HepG2 (cell line): ENCODE measurements around the gene ASTN1. TPM values are rescaled to one million over a fixed set of nuclear protein-coding genes. Genes with fewer than 3 reads are reported as not detected.

Source experiments
- ATAC-seq: fragments of 200-7000 bp; cut with Tn5 transposase; 3 replicates; pipeline ENCODE4 v1.9.1; 2020; ENCODE audit warnings: mild to moderate bottlenecking, moderate library complexity
- BruUV-seq: library from RNA; stranded (reverse); fragments of 400-500 nt; replicated peaks from 2 replicates; lab custom pipeline; 2021; lab: Mats Ljungman, UMichigan
- CTCF ChIA-PET: fragments of 300-600 bp; formaldehyde crosslinking; extraction: SDS; loops from one replicate; lab custom pipeline; 2021; ENCODE audit warnings: low total read pairs, inconsistent platforms, low intra/inter-chr PET ratio; lab: Yijun Ruan, JAX
- POLR2A ChIA-PET: fragments of 350-600 bp; sonication (Branson Sonifier 250); formaldehyde crosslinking; loops from one replicate; lab custom pipeline; 2020; ENCODE audit warnings: antibody characterized with exemption, inconsistent platforms; lab: Yijun Ruan, JAX
- DNase-seq: peaks from one replicate; pipeline ENCODE4 v3.0.0-alpha.2; 2015; ENCODE audit warnings: low spot score
- FAIRE-seq: peaks from 3 replicates; lab custom pipeline; 2011; peaks lifted over from hg19 to GRCh38; lab: Jason Lieb, UNC
- H2AFZ ChIP-seq: one replicate; pipeline ENCODE4 v1.6.1; 2011; ENCODE audit warnings: low read length, inconsistent platforms
- H3K27ac ChIP-seq: fragments of 300-600 bp; 3 replicates; pipeline ENCODE4 v1.8.0; 2011; ENCODE audit warnings: mixed run types, mild to moderate bottlenecking, mixed read lengths, low read length, inconsistent platforms; ENCODE audit not compliant: insufficient read depth; ENCODE audit errors: extremely low read length
- H3K27me3 ChIP-seq, 2 experiments: fragments of 200-600 bp in 1 of 2; 2 replicates in 1 of 2; 3 replicates in 1 of 2; pipeline versions ENCODE4 v1.6.0 to v1.8.0; 2011; ENCODE audit warnings: low read length in 2 of 2, mild to moderate bottlenecking in 2 of 2, moderate library complexity in 2 of 2, inconsistent platforms in 1 of 2; ENCODE audit not compliant: insufficient read depth in 2 of 2, control insufficient read depth in 1 of 2
- H3K36me3 ChIP-seq, 2 experiments: fragments of 200-600 bp in 1 of 2; replicated peaks in 1 of 2; 2 replicates in 1 of 2; 3 replicates in 1 of 2; pipeline versions ENCODE4 v1.5.1 to v1.8.0; 2011; ENCODE audit warnings: low read length in 2 of 2, inconsistent platforms in 1 of 2; ENCODE audit not compliant: insufficient read depth in 2 of 2, control insufficient read depth in 1 of 2
- H3K4me1 ChIP-seq: 2 replicates; pipeline ENCODE4 v1.5.1; 2012; ENCODE audit warnings: low read length, inconsistent platforms; ENCODE audit not compliant: insufficient read depth
- H3K4me2 ChIP-seq: 2 replicates; pipeline ENCODE4 v1.6.0; 2011; ENCODE audit warnings: low read depth, low read length, inconsistent platforms
- H3K4me3 ChIP-seq, 3 experiments: fragments of 200-600 bp in 1 of 3; sonication (generic), shearing (Covaris generic) in 1 of 3; replicated peaks in 1 of 3; 2 replicates each; pipeline ENCODE4 v1.5.1; 2011 to 2016; ENCODE audit warnings: low read length in 3 of 3, inconsistent platforms in 2 of 3, low read depth in 2 of 3, mild to moderate bottlenecking in 2 of 3, control low read depth in 1 of 3, mixed read lengths in 1 of 3; ENCODE audit not compliant: insufficient read depth in 1 of 3
- H3K79me2 ChIP-seq: one replicate; pipeline ENCODE4 v1.6.1; 2011; ENCODE audit warnings: low read length, inconsistent platforms; ENCODE audit not compliant: insufficient read depth
- H3K9ac ChIP-seq: 2 replicates; pipeline ENCODE4 v1.6.0; 2011; ENCODE audit warnings: mild to moderate bottlenecking, low read depth, low read length, inconsistent platforms; ENCODE audit not compliant: insufficient read depth
- H3K9me3 ChIP-seq: 2 replicates; pipeline ENCODE4 v1.5.1; 2012; ENCODE audit warnings: mild to moderate bottlenecking, low read length
- H4K20me1 ChIP-seq: 2 replicates; pipeline ENCODE4 v1.6.0; 2011; ENCODE audit warnings: inconsistent platforms, mild to moderate bottlenecking, low read length, moderate library complexity; ENCODE audit not compliant: insufficient read depth
- ARNT ChIP-seq: fragments of 450-650 bp; IDR thresholded peaks from 2 replicates; pipeline ENCODE4 v1.6.1; 2017
- GTF3A ChIP-seq: sonication (generic); formaldehyde crosslinking; conservative IDR thresholded peaks from 2 replicates; pipeline ENCODE4 v1.4.0; 2020; ENCODE audit warnings: mild to moderate bottlenecking, missing genetic modification reagents
- MEIS2 ChIP-seq: sonication (generic); formaldehyde crosslinking; IDR thresholded peaks from 2 replicates; pipeline ENCODE4 v1.9.0; 2021; ENCODE audit warnings: mild to moderate bottlenecking, missing genetic modification reagents
- REST ChIP-seq, 2 experiments: IDR thresholded peaks; 2 replicates each; pipeline ENCODE4 v1.6.1; 2011 to 2012; ENCODE audit warnings: low read length in 2 of 2, borderline replicate concordance in 1 of 2, low read depth in 1 of 2, mild to moderate bottlenecking in 1 of 2, moderate library complexity in 1 of 2
- ZEB1 ChIP-seq: IDR thresholded peaks from 2 replicates; pipeline ENCODE4 v1.6.1; 2012; ENCODE audit warnings: mild to moderate bottlenecking, low read depth, inconsistent platforms; ENCODE audit not compliant: insufficient replicate concordance
- WGBS: methylation state at CpG from one replicate; pipeline ENCODE4 v1.1.6; 2017; ENCODE audit warnings: low lambda C conversion rate; 5-methylcytosine and 5-hydroxymethylcytosine counted together
- in situ Hi-C: cut with HindIII; loops from 2 replicates; pipeline ENCODE4 v1.10.0; 2017; ENCODE audit warnings: low pct_unique_long_range_greater_than_20kb; ENCODE audit not compliant: extremely low pct_ligation_motif_present
- intact Hi-C: fragments of 100-400 bp; cut with micrococcal nuclease; formaldehyde crosslinking; loops from one replicate; pipeline ENCODE4 v1.10.0; 2022; ENCODE audit not compliant: unreplicated experiment
- polyA plus RNA-seq, 8 experiments: library from polyadenylated mRNA; depleted of rRNA in 3 of 8; stranded (reverse) in 7 of 8; unstranded in 1 of 8; fragments of >200 nt; fragmentation: Illumina TruSeq in 4 of 8; extraction: Trizol in 4 of 8; gene quantifications; 2 replicates each; pipeline versions ENCODE4 v1.2.1 to v1.2.3, GENCODE V29; 2011 to 2016; ENCODE audit warnings: low read depth in 4 of 8, missing spikeins in 1 of 8, mixed read lengths in 1 of 8; ENCODE audit not compliant: insufficient read depth in 1 of 8
- total RNA-seq, 5 experiments: library from RNA; depleted of rRNA; stranded (reverse); fragments of >200 nt; fragmentation: Illumina TruSeq; extraction: Trizol; gene quantifications; 2 replicates each; pipeline ENCODE4 v1.2.3, GENCODE V29; 2016; ENCODE audit warnings: low read depth in 1 of 5

Gene ASTN1
- total and polyA plus RNA-seq, 2 of the 13 experiments (the other 11 are each of a cell fraction or from before 2014, with no cell fraction given): not detected

DNA sequence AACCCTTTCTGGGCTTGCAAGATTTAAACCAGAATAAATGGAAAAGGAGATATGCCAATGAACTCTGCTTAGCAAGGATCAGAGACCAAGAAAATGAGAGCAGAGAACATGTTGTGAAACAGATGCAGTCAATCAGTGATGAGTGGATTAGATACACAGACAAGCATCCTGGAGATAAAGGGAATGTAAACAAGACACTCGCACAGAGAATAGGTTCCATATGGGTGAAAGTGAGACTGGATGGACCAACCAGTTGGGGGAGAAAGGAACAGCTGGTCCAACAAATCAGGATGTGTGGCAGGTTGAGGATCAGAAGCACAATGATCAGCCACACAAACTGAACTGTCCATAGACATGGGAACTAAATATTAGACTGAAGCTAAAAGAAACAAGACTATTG is 338.2 kb downstream of the ASTN1 start:
- no peaks in the 10 kb centered on the region for H3K36me3 ChIP-seq
- H3K4me3 ChIP-seq: no peak overlapping the region
- H3K9me3 ChIP-seq: no peaks in the 10 kb centered on the region
- H3K27ac ChIP-seq: no peak overlapping the region
- H3K4me1 ChIP-seq: no peaks in the 10 kb centered on the region
- ChIA-PET POLR2A (no interaction called here), CTCF (no interaction called here)
- TF ChIP-seq ARNT (no peak), REST (IDR thresholded peaks at IDR 0.05; ENCODE audit: borderline replicate concordance in 1 of 2, low read depth in 1 of 2, low read length in 2 of 2) (no peak), MEIS2 (CRISPR knock-in tag) (no peak), GTF3A (no peak), ZEB1 (no peak)
- no TSS peak for BruUV-seq
- H2AFZ ChIP-seq: no peak overlapping the region
- FAIRE-seq: no peak
- H3K79me2 ChIP-seq: no peaks in the 10 kb centered on the region
- no peak overlapping the region for H3K9ac ChIP-seq
- no peak for DNase-seq
- no peaks in the 10 kb centered on the region for H4K20me1 ChIP-seq
- ATAC-seq: no peak
- intact Hi-C loops: no loop called here
- WGBS: 0% methylated on average over 1 of the region's 1 CpG
- 0 out of 5 replicates have a peak, but pooled peaks cover 0 to 3% of the 10 kb centered on the region in 2 experiments for H3K27me3 ChIP-seq
- H3K4me2 ChIP-seq: no peak overlapping the region
- in situ Hi-C loops: loop anchor here (25.0 kb wide), 2 partner anchors 439 to 1664 kb away; no protein-coding TSS in a partner anchor
